ENCODE measurements around the gene FZR1.
"Not testable (repeated sequence)": the region's sequence is repeated elsewhere in the genome, so short reads cannot be mapped to it uniquely, and the experiment has no call there.

Gene FZR1

GRCh38 chr19:3524904-3525451 lies 18.9 kb downstream of the FZR1 start:
- DNase-seq (ENCODE audit: low read depth) = no peak
- TF ChIP-seq CTCF (conservative IDR thresholded peaks at IDR 0.05; ENCODE audit: low read length) = no peak
- no peak overlapping the region for H3K4me3 ChIP-seq (ENCODE audit: low read length)

GRCh38 chr19:3526507-3527237 lies 20.6 kb downstream of the FZR1 start:
- no peak for DNase-seq (ENCODE audit: low read depth)
- no peak overlapping the region for H3K4me3 ChIP-seq (ENCODE audit: low read length)
- 0 out of 2 replicates have a peak, but pooled peaks have one; percentile 5 for TF ChIP-seq CTCF (conservative IDR thresholded peaks at IDR 0.05; ENCODE audit: low read length)

GRCh38 chr19:3527238-3527910 lies 21.3 kb downstream of the FZR1 start:
- H3K4me3 ChIP-seq (ENCODE audit: low read length) = no peak overlapping the region
- TF ChIP-seq CTCF (conservative IDR thresholded peaks at IDR 0.05; ENCODE audit: low read length) = no peak
- no peak for DNase-seq (ENCODE audit: low read depth)

- no peak for TF ChIP-seq CTCF (conservative IDR thresholded peaks at IDR 0.05; ENCODE audit: low read length)
- DNase-seq (ENCODE audit: low read depth) = no peak
- H3K4me3 ChIP-seq (ENCODE audit: low read length) = no peak overlapping the region
Measured at GRCh38 chr19:3528080-3528479, 22.0 kb downstream of the FZR1 start.

GRCh38 chr19:3528539-3529211 lies 22.6 kb downstream of the FZR1 start:
- no peak for DNase-seq (ENCODE audit: low read depth)
- no peak for TF ChIP-seq CTCF (conservative IDR thresholded peaks at IDR 0.05; ENCODE audit: low read length)

GRCh38 chr19:3529299-3529698 lies 23.2 kb downstream of the FZR1 start:
- not testable (repeated sequence) for DNase-seq (ENCODE audit: low read depth)

More at GRCh38 chr19:3528539-3529211, 22.6 kb downstream of the FZR1 start:
- no peak overlapping the region for H3K4me3 ChIP-seq (ENCODE audit: low read length)

GRCh38 chr19:3530389-3530788 lies 24.3 kb downstream of the FZR1 start:
- DNase-seq (ENCODE audit: low read depth) = no peak
- no peak for TF ChIP-seq CTCF (conservative IDR thresholded peaks at IDR 0.05; ENCODE audit: low read length)
- no peak overlapping the region for H3K4me3 ChIP-seq (ENCODE audit: low read length)

More at GRCh38 chr19:3529299-3529698, 23.2 kb downstream of the FZR1 start:
- not testable (repeated sequence) for H3K4me3 ChIP-seq (ENCODE audit: low read length)
